ENCODE results near the gene IRS1.

Gene IRS1

DNA sequence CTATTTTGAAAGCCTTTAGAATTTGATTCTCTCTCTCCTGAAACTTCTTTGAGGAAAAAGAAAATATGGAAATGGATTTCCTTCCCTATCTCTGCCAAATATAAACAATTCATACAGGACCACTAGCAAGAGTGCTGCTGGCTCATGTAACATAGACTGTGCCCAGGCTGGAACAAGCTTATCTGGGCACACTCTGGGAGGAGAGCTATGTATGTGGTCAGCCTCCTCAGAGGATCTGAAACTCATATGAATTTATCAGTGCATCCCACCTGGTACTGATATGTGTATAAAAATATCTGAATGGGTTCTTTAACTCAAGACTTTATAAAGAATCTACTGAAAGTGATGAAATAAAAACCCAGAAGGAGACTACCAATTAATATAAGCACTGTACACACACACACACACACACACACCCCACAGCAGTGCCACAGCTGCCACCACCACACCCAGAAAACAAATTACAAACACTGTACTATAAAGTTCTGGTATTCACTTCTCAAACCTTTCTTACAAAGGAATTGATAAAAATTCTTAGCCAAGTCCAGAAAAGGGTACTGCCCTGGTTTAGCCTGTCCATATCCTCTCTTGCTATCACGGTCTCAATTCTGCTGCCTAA lies 115.6 kb downstream of the IRS1 start:
- DNase-seq = no peak

DNA sequence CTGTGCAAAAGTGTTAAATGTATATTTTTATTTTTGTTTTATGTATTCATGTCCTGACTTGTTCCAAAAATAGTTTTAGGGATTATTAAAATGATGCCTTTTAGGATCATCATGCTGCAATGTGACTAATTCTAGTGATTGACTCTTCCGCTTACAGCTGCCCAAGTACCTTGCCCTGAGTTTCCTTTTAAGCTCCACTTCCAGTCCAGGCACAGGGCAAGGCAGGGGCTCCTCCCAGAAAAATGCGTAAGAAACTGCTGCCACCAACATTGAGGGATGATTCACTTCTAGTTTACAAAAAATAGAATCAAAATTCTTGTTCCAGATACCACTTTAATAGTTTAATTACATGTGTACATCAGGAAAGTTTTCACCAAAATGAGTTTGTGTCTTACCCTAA lies 116.4 kb downstream of the IRS1 start:
- DNase-seq = no peak

Measured in NCI-H1048 (cell line).